Activated CD4-positive, alpha-beta T cell treated with anti-CD3 and anti-CD28 coated beads for 36 hours (primary cell): Measurements from ENCODE around the gene OGDH. TPM values are rescaled to one million over a fixed set of nuclear protein-coding genes. Genes with fewer than 3 reads are reported as not detected.
"Not testable (repeated sequence)": the region's sequence is repeated elsewhere in the genome, so short reads cannot be mapped to it uniquely, and the experiment has no call there.

ENCODE experiments used
- ATAC-seq: fragments of 200-7000 bp; cut with Tn5 transposase; one replicate; pipeline ENCODE4 v1.10.0; 2021; ENCODE audit warnings: mild to moderate bottlenecking, moderate library complexity
- CTCF ChIA-PET: fragments of 350-600 bp; sonication (Branson Sonifier 250); formaldehyde crosslinking; loops from one replicate; lab custom pipeline; 2021; ENCODE audit warnings: antibody characterized with exemption; lab: Charles Lee
- POLR2A ChIA-PET: fragments of 350-600 bp; sonication (Branson Sonifier 250); formaldehyde crosslinking; loops from one replicate; lab custom pipeline; 2021; ENCODE audit warnings: antibody characterized with exemption, inconsistent platforms; lab: Charles Lee
- DNase-seq: peaks from one replicate; pipeline ENCODE4 v3.0.0-alpha.2; 2020
- H3K27ac Mint-ChIP-seq: one replicate; pipeline ENCODE4 v1.8.0; 2021; ENCODE audit warnings: mixed read lengths
- H3K27me3 Mint-ChIP-seq: one replicate; pipeline ENCODE4 v1.8.0; 2021; ENCODE audit warnings: mixed read lengths
- H3K36me3 Mint-ChIP-seq: one replicate; pipeline ENCODE4 v1.8.0; 2021; ENCODE audit warnings: low read depth, mixed read lengths
- H3K4me1 Mint-ChIP-seq: one replicate; pipeline ENCODE4 v1.8.0; 2021; ENCODE audit warnings: mixed read lengths
- H3K4me3 Mint-ChIP-seq: one replicate; pipeline ENCODE4 v1.8.0; 2021; ENCODE audit warnings: mild to moderate bottlenecking, moderate library complexity, mixed read lengths
- H3K9me3 Mint-ChIP-seq: one replicate; pipeline ENCODE4 v1.8.0; 2021; ENCODE audit warnings: low read depth, mixed read lengths
- intact Hi-C, 2 experiments: fragments of 100-400 bp; cut with DNase I in 1 of 2; cut with micrococcal nuclease in 1 of 2; formaldehyde crosslinking; loops; one replicate each; pipeline versions ENCODE4 v1.14.2 to v1.15.1; 2022 to 2024; cut with DNase I, micrococcal nuclease
- total RNA-seq, 2 experiments: library from RNA; stranded (reverse); gene quantifications; one replicate each; pipeline ENCODE4 v1.2.3, GENCODE V29; 2021

The OGDH gene
- total RNA-seq, 2 experiments from 2014 or later, result 80.3 to 90.1 TPM

DNA sequence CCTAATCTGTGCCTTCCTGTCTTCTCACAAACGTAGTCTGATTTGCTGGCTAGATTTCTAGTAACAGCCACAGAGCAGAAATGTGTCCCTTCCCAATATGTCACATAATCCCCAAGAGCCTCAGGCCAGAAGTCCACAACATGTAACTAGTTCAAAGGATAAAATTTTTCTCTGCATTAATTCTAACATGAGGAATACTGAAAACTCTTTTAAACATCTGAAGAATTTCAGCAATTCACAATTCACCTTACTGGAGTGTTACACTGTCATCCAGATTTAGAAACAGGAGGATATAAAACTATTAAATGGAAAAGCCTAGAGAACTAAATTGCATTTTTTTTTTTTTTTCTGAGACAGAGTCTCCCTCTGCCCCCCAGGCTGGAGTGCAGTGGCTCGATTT, 30.2 kb upstream of the OGDH start:
- H3K27ac Mint-ChIP-seq, result peak overlapping the region; percentile 8
- H3K36me3 Mint-ChIP-seq, result peaks cover 76% of the 10 kb centered on the region
- no peaks in the 10 kb centered on the region for H3K27me3 Mint-ChIP-seq
- ATAC-seq, result no peak
- no peak overlapping the region for H3K4me3 Mint-ChIP-seq
- intact Hi-C loops, result no loop called here
- CTCF ChIA-PET, result interaction anchor here (0.5 kb wide), 1 partner anchor 498 kb away, joined by 3 read pairs; no protein-coding TSS in a partner anchor
- no peaks in the 10 kb centered on the region for H3K9me3 Mint-ChIP-seq
- peaks cover 61% of the 10 kb centered on the region for H3K4me1 Mint-ChIP-seq
- POLR2A ChIA-PET, result no interaction called here
- no peak for DNase-seq

DNA sequence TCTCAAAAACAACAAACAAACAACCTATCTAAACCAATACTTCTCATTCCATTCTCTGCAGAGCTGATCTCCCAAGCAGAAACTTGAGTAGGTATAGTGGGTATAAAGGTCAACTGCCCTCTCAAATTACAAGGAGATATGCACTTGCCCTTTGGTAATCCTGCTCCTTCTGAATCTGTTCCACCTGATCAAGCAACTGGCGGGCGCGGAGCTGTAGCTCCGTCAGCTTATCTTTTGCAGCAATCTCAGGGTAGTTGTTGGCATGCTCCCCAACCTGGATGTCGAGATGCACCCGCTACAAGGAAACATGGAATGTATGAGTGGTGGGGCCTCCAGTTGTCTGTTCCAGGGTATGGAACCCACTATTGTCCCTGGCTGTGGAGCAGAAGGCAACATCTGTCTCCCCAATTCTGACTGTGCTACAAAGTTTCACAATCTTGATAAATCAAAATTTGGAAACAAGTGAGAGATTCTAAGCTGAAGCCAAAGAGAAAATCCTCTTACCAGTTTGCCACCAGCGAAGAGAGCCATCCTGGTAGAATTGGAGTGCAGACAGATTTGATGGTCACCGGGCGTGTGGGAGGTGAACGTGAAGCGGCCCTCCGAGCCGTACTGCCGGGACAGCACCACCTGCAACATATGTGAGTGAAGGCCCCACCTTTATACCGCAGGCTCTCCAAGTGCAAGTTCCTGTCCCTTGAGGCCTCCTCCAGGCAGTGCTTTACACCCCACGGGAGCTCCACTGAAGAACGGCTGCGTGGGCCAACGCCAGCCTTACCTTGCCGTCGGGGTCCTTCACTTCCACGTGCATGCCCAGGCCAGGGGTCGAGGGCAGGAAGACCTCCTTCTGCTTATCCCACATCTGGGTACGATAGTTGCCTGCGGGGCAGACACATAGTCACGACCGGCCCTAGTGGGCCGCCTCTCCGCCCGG, 25.2 kb upstream of the OGDH start:
- ChIA-PET CTCF (interaction anchor here (0.6 to 1.7 kb wide), 6 partner anchors 9 to 975 kb away, joined by 3 to 6 read pairs (median 3); partner anchors contain the start of gene OGDH), POLR2A (interaction anchor here (0.6 to 1.8 kb wide), 7 partner anchors 8 to 420 kb away, joined by 3 to 7 read pairs (median 5); partner anchors contain the start of genes DDX56, OGDH and PURB)
- Mint-ChIP-seq H3K36me3 (peaks cover 33% of the 10 kb centered on the region), H3K4me1 (peaks cover 33% of the 10 kb centered on the region), H3K9me3 (no peaks in the 10 kb centered on the region), H3K27ac (peak overlapping the region; percentile 92), H3K4me3 (peak overlapping the region; percentile 85), H3K27me3 (no peaks in the 10 kb centered on the region)
- ATAC-seq (peak; percentile 49), DNase-seq (peak; percentile 70)
- intact Hi-C loops, result no loop called here

DNA sequence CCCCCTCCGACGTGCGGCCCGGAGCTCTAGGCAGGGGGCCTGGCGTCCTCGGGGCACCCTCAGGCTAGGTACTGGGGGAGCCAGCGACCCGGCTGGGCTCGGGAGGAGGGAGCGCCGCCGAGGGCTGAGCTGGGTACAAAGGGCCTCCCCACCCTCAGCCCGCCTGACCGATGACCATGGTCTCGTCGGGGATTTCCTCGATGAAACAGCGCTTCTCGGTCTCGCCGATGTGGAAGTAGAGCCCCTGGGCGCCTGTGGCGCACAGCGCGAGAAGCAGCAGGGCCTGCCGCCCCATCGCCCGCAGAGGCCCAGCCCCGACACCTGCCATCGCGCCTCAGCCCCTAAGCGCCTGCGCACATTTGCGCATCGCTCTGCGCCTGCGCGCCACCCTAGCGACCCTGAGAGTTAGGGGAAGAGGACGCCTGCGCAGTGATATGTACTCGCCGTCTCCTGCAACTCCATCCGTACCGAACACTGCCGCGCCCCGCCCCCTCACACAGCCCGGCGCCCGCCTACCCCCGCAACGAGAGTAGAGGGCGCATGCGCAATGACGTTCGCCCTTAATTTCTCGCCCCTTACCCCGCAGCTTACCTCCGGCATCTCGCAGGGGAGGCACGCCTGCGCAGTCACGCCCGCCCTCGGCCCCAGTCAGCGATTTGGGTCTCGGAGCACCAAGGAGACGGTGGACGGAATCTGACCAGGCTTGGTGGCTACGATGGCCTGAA, 24.4 kb upstream of the OGDH start, which contains the start of gene TMED4:
TSS of gene TMED4 (minus strand) at position 353 of the 725 bp plus-strand sequence. CDS start at position 328, 25 bp downstream.
- peak; percentile 95 for ATAC-seq
- H3K36me3 Mint-ChIP-seq, result peaks cover 32% of the 10 kb centered on the region
- peak within 1 kb of the TSS; percentile 85 for H3K4me3 Mint-ChIP-seq
- CTCF ChIA-PET, result interaction anchor here (0.6 to 1.2 kb wide), 10 partner anchors 8 to 403 kb away, joined by 3 to 4 read pairs (median 3); partner anchors contain the start of genes DDX56 and OGDH
- no peaks in the 10 kb centered on the region for H3K27me3 Mint-ChIP-seq
- H3K27ac Mint-ChIP-seq, result peak within 1 kb of the TSS; percentile 92
- H3K9me3 Mint-ChIP-seq, result no peaks in the 10 kb centered on the region
- intact Hi-C loops, result loop anchor here (1.0 to 2.0 kb wide), 17 partner anchors 8 to 529 kb away; partner anchors contain the start of genes OGDH (in 2 of the 2), PPIA (in 2 of the 2), ZMIZ2 (in 2 of the 2) and H2AZ2 (in 1 of the 2)
- peak; percentile 100 for DNase-seq
- POLR2A ChIA-PET, result interaction anchor here (0.6 to 1.8 kb wide), 6 partner anchors 9 to 304 kb away, joined by 3 to 7 read pairs (median 5); partner anchors contain the start of genes DDX56, OGDH and PURB
- peaks cover 33% of the 10 kb centered on the region for H3K4me1 Mint-ChIP-seq

DNA sequence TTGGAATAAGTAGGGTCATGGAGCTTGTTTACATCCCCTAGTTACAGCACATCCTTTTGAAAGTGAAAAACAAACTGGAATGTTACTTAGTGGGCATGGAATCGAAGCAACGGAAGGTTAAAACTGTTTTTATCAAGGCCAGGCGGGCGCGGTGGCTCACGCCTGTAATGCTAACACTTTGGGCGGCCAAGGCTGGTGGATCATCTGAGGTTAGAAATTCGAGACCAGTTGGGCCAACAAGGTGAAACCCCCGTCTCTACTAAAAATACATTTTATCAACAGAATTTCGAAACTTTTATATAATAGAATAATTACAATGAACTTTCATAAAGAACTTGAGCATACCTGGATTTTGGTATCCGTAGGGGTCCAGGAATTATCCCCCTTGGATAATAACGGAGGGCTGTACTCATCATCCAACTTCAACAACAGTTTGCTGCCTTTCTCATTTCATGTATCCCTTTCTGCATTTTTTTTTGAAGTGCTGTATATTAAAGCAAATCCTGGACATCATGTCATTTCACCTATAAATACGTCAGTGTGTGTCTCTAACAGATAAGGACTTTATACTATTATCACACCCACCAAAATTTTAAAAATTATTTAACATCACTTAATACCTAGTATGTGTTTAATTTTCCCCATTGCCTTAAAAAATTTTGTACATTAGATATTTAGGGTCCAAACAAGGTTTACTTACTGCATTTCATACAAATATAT, 23.1 kb upstream of the OGDH start:
- intact Hi-C loops, result loop anchor here in 1 of 2 experiments (2.0 kb wide), 3 partner anchors 165 to 415 kb away; partner anchors contain the start of genes PPIA and ZMIZ2
- Mint-ChIP-seq H3K27me3 (no peaks in the 10 kb centered on the region), H3K4me3 (peak overlapping the region; percentile 85), H3K36me3 (peaks cover 28% of the 10 kb centered on the region), H3K27ac (peak overlapping the region; percentile 92), H3K9me3 (no peaks in the 10 kb centered on the region), H3K4me1 (peaks cover 38% of the 10 kb centered on the region)
- DNase-seq (no peak), ATAC-seq (no peak)
- ChIA-PET POLR2A (interaction anchor here (1.6 to 1.8 kb wide), 2 partner anchors 10 to 214 kb away, joined by 5 to 7 read pairs; partner anchors contain the start of gene DDX56), CTCF (interaction anchor here (0.7 to 1.0 kb wide), 4 partner anchors 8 to 272 kb away, joined by 3 to 4 read pairs (median 3); partner anchors contain the start of gene DDX56)

DNA sequence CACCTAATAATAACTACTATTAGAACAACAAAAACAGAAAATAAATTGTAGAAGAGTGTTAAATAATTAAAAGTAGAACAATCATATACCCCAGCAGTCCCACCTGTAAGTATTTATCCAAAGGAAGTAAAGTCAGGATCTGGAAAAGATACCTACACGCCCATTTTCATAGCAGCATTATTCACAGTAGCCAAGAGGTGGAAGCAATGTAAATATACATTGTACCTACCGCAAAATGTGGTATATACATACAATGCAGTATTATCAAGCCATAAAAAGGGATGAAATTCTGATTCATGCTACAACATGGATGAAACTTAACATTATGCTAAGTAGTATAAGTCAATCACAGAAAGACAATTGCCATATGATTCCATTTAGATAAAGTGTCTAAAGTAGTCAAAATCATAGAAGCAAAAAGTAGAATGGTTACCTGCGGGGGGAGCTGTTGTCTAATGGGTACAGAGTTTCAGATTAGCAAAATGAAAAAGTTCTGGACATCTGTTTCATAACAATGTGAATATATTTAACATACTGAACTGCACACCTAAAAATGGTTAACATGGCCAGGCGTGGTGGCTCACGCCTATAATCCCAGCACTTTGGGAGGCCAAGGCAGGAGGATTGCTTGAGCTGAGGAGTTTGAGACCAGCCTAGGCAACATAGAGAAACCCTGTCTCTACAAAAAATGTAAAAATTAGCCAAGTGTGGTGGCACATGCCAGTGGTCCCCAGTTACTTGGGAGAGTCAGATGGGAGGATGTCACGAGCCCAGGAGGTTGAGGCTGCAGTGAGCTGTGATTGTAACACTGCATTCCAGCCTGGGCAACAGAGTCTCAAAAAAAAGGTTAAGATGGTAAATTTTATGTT, 18.4 kb upstream of the OGDH start:
- no peaks in the 10 kb centered on the region for H3K9me3 Mint-ChIP-seq
- POLR2A ChIA-PET, result no interaction called here
- CTCF ChIA-PET, result interaction anchor here (0.6 to 1.1 kb wide), 7 partner anchors 29 to 259 kb away, joined by 3 to 5 read pairs (median 3); no protein-coding TSS in a partner anchor
- H3K27ac Mint-ChIP-seq, result peak overlapping the region; percentile 31
- DNase-seq, result peak; percentile 75
- peaks cover 8% of the 10 kb centered on the region for H3K4me1 Mint-ChIP-seq
- no peak overlapping the region for H3K4me3 Mint-ChIP-seq
- no peaks in the 10 kb centered on the region for H3K36me3 Mint-ChIP-seq
- peak; percentile 89 for ATAC-seq
- H3K27me3 Mint-ChIP-seq, result no peaks in the 10 kb centered on the region
- intact Hi-C loops, result loop anchor here (1.0 to 2.0 kb wide), 5 partner anchors 259 to 548 kb away; no protein-coding TSS in a partner anchor

DNA sequence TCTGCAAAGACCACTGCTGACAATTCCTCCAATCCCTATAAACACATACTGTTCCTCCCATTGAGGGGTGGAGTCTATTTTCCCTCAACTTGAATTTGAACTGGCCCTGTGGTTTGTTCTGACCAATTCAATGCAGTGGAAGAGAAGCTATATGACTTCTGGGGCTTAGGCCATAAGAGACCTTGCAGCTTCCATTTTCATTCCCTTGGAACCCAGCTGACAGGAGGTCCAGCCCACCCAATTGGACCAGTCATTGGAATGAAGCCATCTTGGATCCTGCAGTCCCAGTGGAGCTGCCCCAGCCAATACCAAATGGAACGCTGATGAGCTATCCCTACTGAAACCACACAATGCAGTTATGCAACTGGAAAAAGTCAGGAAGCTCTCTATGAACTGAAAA, 15.5 kb upstream of the OGDH start:
- CTCF ChIA-PET, result interaction anchor here (0.6 to 1.2 kb wide), 5 partner anchors 8 to 236 kb away, joined by 3 to 4 read pairs (median 3); no protein-coding TSS in a partner anchor
- H3K27ac Mint-ChIP-seq, result no peak overlapping the region
- intact Hi-C loops, result no loop called here
- no peaks in the 10 kb centered on the region for H3K27me3 Mint-ChIP-seq
- H3K36me3 Mint-ChIP-seq, result no peaks in the 10 kb centered on the region
- no peaks in the 10 kb centered on the region for H3K9me3 Mint-ChIP-seq
- POLR2A ChIA-PET, result no interaction called here
- DNase-seq (no peak), ATAC-seq (no peak)
- H3K4me1 Mint-ChIP-seq, result peaks cover 6% of the 10 kb centered on the region
- H3K4me3 Mint-ChIP-seq, result no peak overlapping the region

DNA sequence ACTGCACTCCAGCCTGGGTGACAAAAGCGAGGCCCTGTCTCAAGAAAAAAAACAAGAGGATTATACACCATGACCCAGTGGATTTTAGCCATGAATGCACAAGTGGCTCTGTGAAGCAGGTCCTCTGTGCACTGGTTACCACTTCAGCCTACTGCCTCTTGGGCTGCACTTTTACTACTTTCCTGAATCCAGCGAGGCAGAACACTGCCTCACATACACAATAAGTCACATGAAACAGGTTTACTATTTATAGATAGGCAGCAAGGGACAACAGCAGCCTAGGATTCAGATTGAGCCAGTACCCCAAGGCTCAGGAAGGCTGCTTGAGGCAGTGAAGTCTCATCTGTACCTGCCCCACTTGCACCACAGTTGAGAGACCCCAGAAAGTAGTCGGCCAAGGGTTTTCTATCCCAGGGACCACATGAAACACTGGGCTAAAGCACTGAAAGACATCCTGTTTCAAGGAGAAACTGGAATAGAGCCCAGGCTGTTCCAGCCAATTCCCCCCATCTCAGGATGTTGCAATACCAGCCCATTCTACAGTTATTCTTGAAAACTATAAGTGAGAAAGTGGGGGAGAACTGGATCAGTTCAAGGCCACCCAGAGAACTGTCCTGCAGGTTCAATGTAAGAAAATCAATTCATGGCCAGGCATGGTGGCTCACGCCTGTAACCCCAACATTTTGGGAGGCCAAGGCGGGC, 10.3 kb upstream of the OGDH start:
- ATAC-seq, result no peak
- CTCF ChIA-PET, result no interaction called here
- no peak for DNase-seq
- POLR2A ChIA-PET, result no interaction called here
- Mint-ChIP-seq H3K27ac (no peak overlapping the region), H3K9me3 (no peaks in the 10 kb centered on the region), H3K27me3 (no peaks in the 10 kb centered on the region), H3K36me3 (no peaks in the 10 kb centered on the region), H3K4me3 (no peak overlapping the region), H3K4me1 (no peaks in the 10 kb centered on the region)
- intact Hi-C loops, result no loop called here

DNA sequence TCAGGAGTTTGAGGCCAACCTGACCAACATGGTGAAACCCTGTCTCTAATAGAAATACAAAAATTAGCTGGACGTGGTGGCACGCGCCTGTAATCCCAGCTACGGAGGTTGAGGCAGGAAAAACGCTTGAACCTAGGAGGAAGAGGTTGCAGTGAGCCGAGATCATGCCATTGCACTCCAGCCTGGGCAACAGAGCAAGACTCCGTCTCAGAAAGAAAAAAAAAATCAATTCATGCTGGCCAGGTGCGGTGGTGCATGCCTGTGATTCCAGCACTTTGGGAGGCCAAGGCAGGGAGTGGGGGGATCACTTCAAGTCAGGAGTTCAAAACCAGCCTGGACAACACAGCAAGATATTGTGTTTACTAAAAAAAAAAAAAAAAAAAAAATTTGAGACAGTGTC, 9.2 kb upstream of the OGDH start:
- H3K27ac Mint-ChIP-seq, DNase-seq, H3K9me3 Mint-ChIP-seq, H3K36me3 Mint-ChIP-seq, intact Hi-C loops, H3K4me1 Mint-ChIP-seq, CTCF ChIA-PET, H3K27me3 Mint-ChIP-seq, ATAC-seq, H3K4me3 Mint-ChIP-seq: not testable (repeated sequence)
- POLR2A ChIA-PET, result interaction anchor here (0.7 kb wide), 1 partner anchor 9 kb away, joined by 5 read pairs; the partner anchor contains the start of gene OGDH

DNA sequence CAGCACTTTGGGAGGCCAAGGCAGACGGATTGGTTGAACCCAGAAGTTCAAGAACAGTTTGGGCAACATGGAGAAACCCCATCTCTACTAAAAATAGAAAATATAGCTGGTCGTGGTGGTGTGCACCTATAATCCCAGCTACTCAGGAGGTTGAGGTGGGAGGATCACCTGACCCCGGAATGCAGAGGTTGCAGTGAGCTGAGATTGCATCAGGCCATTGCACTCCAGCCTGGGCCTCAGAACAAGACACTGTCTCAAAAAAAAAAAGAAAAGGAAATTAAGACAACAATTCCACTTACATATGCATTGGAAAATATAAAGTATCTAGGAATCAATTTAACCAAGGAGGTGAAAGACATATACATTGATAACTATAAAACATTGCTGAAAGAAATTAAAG, 7.2 kb upstream of the OGDH start:
- POLR2A ChIA-PET, result no interaction called here
- no peak overlapping the region for H3K27ac Mint-ChIP-seq
- no peak for ATAC-seq
- no peaks in the 10 kb centered on the region for H3K9me3 Mint-ChIP-seq
- CTCF ChIA-PET, result no interaction called here
- H3K4me1 Mint-ChIP-seq, result no peaks in the 10 kb centered on the region
- H3K27me3 Mint-ChIP-seq, result no peaks in the 10 kb centered on the region
- intact Hi-C loops, result no loop called here
- no peak overlapping the region for H3K4me3 Mint-ChIP-seq
- no peaks in the 10 kb centered on the region for H3K36me3 Mint-ChIP-seq
- no peak for DNase-seq
